ENCODE data around the gene SCAMP3. TPM values are rescaled to one million over a fixed set of nuclear protein-coding genes. Genes with fewer than 3 reads are reported as not detected.

The SCAMP3 gene
- total and polyA plus RNA-seq, 10 of the 15 experiments (the other 5 are each of a cell fraction or from before 2014, with no cell fraction given): 17.2 to 133 (median 87.3) TPM

DNA sequence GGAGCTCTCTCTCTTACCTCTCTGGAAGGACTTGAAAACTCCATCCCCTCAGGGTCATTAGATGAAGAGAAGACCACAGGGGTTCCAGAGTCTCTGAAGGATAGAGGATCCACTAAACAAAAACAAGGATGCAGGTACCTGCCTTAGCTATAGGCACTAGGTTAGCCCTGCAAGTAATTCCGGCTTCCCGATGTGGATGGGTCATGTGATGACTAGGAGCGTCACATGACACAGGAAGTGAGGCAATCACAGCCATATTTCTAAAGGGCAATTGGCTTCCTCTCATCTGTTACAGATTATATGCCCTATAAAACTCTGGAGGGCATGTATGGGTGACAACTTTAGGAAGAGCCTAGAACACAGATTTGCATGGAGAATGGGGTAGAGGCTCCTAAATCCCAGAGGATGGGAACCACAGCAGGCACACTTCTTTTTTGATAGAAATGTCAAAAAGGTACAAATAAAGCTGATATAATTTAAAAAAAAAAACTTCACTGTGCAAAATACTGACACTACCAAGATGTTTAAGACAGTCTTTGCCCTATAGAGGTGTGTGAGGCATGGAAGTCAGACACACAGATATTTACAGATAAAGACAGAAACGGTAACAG is 21.0 kb downstream of the SCAMP3 start (continued):
- TF ChIP-seq NBN (IDR thresholded peaks at IDR 0.05) (peak; percentile 58; the same call in 1 of the 2 replicates), MYC (IDR thresholded peaks at IDR 0.05; ENCODE audit: insufficient read depth, insufficient read length, insufficient replicate concordance, low read length, severe bottlenecking) (no peak), IRF5 (IDR thresholded peaks at IDR 0.05; ENCODE audit: borderline replicate concordance) (no peak), SREBF1 (IDR thresholded peaks at IDR 0.05; ENCODE audit: low read length) (no peak), EED (IDR thresholded peaks at IDR 0.05; ENCODE audit: low read depth) (no peak), TCF3 (IDR thresholded peaks at IDR 0.05; ENCODE audit: borderline replicate concordance, insufficient read depth, low read depth, low read length) (no peak), CREB1 (IDR thresholded peaks at IDR 0.05; ENCODE audit: low read depth) (peak; percentile 69), HDAC2 (IDR thresholded peaks at IDR 0.05) (no peak), NR2C1 (IDR thresholded peaks at IDR 0.05) (peak; percentile 73), BHLHE40 (IDR thresholded peaks at IDR 0.05; ENCODE audit: borderline replicate concordance in 1 of 2, low read depth in 2 of 2, low read length in 1 of 2) (peak in 1 of 2 experiments; percentile 27; a peak in 1 of 4 replicates), YBX1 (IDR thresholded peaks at IDR 0.05) (no peak), ATF7 (IDR thresholded peaks at IDR 0.05; ENCODE audit: low read depth) (peak; percentile 50; the same call in 1 of the 2 replicates), MLLT1 (IDR thresholded peaks at IDR 0.05) (no peak), SMAD5 (IDR thresholded peaks at IDR 0.05; ENCODE audit: low read depth) (no peak), IKZF2 (IDR thresholded peaks at IDR 0.05) (no peak), SMC3 (IDR thresholded peaks at IDR 0.05; ENCODE audit: borderline replicate concordance, low read length) (no peak)
- TF ChIP-seq, protein P1, sequence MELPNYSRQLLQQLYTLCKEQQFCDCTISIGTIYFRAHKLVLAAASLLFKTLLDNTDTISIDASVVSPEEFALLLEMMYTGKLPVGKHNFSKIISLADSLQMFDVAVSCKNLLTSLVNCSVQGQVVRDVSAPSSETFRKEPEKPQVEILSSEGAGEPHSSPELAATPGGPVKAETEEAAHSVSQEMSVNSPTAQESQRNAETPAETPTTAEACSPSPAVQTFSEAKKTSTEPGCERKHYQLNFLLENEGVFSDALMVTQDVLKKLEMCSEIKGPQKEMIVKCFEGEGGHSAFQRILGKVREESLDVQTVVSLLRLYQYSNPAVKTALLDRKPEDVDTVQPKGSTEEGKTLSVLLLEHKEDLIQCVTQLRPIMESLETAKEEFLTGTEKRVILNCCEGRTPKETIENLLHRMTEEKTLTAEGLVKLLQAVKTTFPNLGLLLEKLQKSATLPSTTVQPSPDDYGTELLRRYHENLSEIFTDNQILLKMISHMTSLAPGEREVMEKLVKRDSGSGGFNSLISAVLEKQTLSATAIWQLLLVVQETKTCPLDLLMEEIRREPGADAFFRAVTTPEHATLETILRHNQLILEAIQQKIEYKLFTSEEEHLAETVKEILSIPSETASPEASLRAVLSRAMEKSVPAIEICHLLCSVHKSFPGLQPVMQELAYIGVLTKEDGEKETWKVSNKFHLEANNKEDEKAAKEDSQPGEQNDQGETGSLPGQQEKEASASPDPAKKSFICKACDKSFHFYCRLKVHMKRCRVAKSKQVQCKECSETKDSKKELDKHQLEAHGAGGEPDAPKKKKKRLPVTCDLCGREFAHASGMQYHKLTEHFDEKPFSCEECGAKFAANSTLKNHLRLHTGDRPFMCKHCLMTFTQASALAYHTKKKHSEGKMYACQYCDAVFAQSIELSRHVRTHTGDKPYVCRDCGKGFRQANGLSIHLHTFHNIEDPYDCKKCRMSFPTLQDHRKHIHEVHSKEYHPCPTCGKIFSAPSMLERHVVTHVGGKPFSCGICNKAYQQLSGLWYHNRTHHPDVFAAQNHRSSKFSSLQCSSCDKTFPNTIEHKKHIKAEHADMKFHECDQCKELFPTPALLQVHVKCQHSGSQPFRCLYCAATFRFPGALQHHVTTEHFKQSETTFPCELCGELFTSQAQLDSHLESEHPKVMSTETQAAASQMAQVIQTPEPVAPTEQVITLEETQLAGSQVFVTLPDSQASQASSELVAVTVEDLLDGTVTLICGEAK (IDR thresholded peaks at IDR 0.05; ENCODE audit: borderline replicate concordance): peak; percentile 94
- TF ChIP-seq, protein P2, sequence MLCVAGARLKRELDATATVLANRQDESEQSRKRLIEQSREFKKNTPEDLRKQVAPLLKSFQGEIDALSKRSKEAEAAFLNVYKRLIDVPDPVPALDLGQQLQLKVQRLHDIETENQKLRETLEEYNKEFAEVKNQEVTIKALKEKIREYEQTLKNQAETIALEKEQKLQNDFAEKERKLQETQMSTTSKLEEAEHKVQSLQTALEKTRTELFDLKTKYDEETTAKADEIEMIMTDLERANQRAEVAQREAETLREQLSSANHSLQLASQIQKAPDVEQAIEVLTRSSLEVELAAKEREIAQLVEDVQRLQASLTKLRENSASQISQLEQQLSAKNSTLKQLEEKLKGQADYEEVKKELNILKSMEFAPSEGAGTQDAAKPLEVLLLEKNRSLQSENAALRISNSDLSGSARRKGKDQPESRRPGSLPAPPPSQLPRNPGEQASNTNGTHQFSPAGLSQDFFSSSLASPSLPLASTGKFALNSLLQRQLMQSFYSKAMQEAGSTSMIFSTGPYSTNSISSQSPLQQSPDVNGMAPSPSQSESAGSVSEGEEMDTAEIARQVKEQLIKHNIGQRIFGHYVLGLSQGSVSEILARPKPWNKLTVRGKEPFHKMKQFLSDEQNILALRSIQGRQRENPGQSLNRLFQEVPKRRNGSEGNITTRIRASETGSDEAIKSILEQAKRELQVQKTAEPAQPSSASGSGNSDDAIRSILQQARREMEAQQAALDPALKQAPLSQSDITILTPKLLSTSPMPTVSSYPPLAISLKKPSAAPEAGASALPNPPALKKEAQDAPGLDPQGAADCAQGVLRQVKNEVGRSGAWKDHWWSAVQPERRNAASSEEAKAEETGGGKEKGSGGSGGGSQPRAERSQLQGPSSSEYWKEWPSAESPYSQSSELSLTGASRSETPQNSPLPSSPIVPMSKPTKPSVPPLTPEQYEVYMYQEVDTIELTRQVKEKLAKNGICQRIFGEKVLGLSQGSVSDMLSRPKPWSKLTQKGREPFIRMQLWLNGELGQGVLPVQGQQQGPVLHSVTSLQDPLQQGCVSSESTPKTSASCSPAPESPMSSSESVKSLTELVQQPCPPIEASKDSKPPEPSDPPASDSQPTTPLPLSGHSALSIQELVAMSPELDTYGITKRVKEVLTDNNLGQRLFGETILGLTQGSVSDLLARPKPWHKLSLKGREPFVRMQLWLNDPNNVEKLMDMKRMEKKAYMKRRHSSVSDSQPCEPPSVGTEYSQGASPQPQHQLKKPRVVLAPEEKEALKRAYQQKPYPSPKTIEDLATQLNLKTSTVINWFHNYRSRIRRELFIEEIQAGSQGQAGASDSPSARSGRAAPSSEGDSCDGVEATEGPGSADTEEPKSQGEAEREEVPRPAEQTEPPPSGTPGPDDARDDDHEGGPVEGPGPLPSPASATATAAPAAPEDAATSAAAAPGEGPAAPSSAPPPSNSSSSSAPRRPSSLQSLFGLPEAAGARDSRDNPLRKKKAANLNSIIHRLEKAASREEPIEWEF (IDR thresholded peaks at IDR 0.05; ENCODE audit: insufficient replicate concordance, low read depth, low read length): no peak

Measured in GM12878 (cell line).